ENCODE results near the gene KDM1B.

- TF ChIP-seq ZFP30 (CRISPR knock-in tag; IDR thresholded peaks at IDR 0.05) (no peak), CSDC2 (CRISPR knock-in tag; IDR thresholded peaks at IDR 0.05) (no peak), ZNF70 (CRISPR knock-in tag; IDR thresholded peaks at IDR 0.05) (no peak), ZFP3 (CRISPR knock-in tag; IDR thresholded peaks at IDR 0.05) (no peak)
Observed at GRCh38 chr6:18153311-18153703, 1.9 kb upstream of the KDM1B start.
